ENCODE measurements around the gene KRTAP1-3. TPM values are rescaled to one million over a fixed set of nuclear protein-coding genes. Genes with fewer than 3 reads are reported as not detected.
"Not testable (repeated sequence)": the region's sequence is repeated elsewhere in the genome, so short reads cannot be mapped to it uniquely, and the experiment has no call there.

The KRTAP1-3 gene
- total RNA-seq, 3 donors from 2014 or later = not detected

GRCh38 chr17:41004397-41004796, 30.3 kb downstream of the KRTAP1-3 start:
- H3K27me3 ChIP-seq = no peaks in the 10 kb centered on the region
- H3K36me3 ChIP-seq = no peaks in the 10 kb centered on the region
- no peak overlapping the region for H3K27ac ChIP-seq
- intact Hi-C loops (cut with DNase I; ENCODE audit: low total_unique reads) = no loop called here
- H3K9me3 ChIP-seq = no peaks in the 10 kb centered on the region
- DNase-seq (ENCODE audit: low spot score in 2 of 2) = no peak
- TF ChIP-seq POLR2AphosphoS5 (IDR thresholded peaks at IDR 0.05) (no peak), CTCF (IDR thresholded peaks at IDR 0.05) (no peak), POLR2A (IDR thresholded peaks at IDR 0.05) (no peak)
- no peaks in the 10 kb centered on the region for H3K4me1 ChIP-seq
- no peak overlapping the region for H3K4me3 ChIP-seq

- no peak overlapping the region for H3K27ac ChIP-seq
- no peaks in the 10 kb centered on the region for H3K27me3 ChIP-seq
- intact Hi-C loops (cut with DNase I; ENCODE audit: low total_unique reads) = no loop called here
- TF ChIP-seq POLR2AphosphoS5 (IDR thresholded peaks at IDR 0.05) = no peak
- no peak for TF ChIP-seq CTCF (IDR thresholded peaks at IDR 0.05)
- no peak for TF ChIP-seq POLR2A (IDR thresholded peaks at IDR 0.05)
- DNase-seq (ENCODE audit: low spot score in 2 of 2) = no peak
- no peaks in the 10 kb centered on the region for H3K4me1 ChIP-seq
- no peaks in the 10 kb centered on the region for H3K9me3 ChIP-seq
- no peak overlapping the region for H3K4me3 ChIP-seq
- H3K36me3 ChIP-seq = no peaks in the 10 kb centered on the region
Measured at GRCh38 chr17:41003926-41004325, 30.7 kb downstream of the KRTAP1-3 start.

- TF ChIP-seq POLR2A (IDR thresholded peaks at IDR 0.05) (no peak), CTCF (IDR thresholded peaks at IDR 0.05) (no peak), POLR2AphosphoS5 (IDR thresholded peaks at IDR 0.05) (no peak)
- no peak for DNase-seq (ENCODE audit: low spot score in 2 of 2)
- Histone ChIP-seq H3K9me3 (no peaks in the 10 kb centered on the region), H3K36me3 (no peaks in the 10 kb centered on the region), H3K27me3 (no peaks in the 10 kb centered on the region), H3K4me3 (no peak overlapping the region), H3K4me1 (no peaks in the 10 kb centered on the region), H3K27ac (no peak overlapping the region)
- intact Hi-C loops (cut with DNase I; ENCODE audit: low total_unique reads) = no loop called here
Measured at GRCh38 chr17:41002814-41003213, 31.9 kb downstream of the KRTAP1-3 start.

DNA sequence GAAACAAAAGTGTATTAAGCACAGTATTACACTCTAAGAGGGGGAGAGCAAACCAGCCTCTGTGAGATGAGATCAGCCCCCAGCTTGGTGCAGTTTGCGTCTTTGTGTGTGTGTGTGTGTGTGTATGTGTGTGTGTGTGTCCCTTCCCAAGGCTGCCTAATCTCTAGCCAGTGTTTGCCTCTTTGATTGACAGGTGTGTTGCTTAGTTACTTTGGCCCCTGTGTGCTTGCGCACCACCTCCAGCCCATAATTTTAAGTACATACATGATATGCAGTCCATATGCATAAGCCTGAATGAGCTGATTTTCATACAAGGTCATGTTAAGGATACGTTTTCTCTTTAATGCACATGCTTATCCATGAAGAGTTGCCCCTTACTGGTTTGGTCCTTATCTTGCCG, 32.9 kb downstream of the KRTAP1-3 start:
- DNase-seq (ENCODE audit: low spot score in 2 of 2) = no peak
- H3K9me3 ChIP-seq = no peaks in the 10 kb centered on the region
- intact Hi-C loops (cut with DNase I; ENCODE audit: low total_unique reads) = no loop called here
- H3K27me3 ChIP-seq = no peaks in the 10 kb centered on the region
- no peaks in the 10 kb centered on the region for H3K36me3 ChIP-seq
- no peaks in the 10 kb centered on the region for H3K4me1 ChIP-seq
- H3K4me3 ChIP-seq = no peak overlapping the region
- no peak overlapping the region for H3K27ac ChIP-seq
- no peak for TF ChIP-seq CTCF (IDR thresholded peaks at IDR 0.05)
- no peak for TF ChIP-seq POLR2A (IDR thresholded peaks at IDR 0.05)
- no peak for TF ChIP-seq POLR2AphosphoS5 (IDR thresholded peaks at IDR 0.05)

- DNase-seq (ENCODE audit: low spot score in 2 of 2); H3K9me3 ChIP-seq; H3K36me3 ChIP-seq; H3K27ac ChIP-seq; H3K4me1 ChIP-seq; H3K4me3 ChIP-seq; H3K27me3 ChIP-seq: not testable (repeated sequence)
- intact Hi-C loops (cut with DNase I; ENCODE audit: low total_unique reads) = loop anchor here (5.0 kb wide), 1 partner anchor 632 kb away; no protein-coding TSS in a partner anchor
Measured at GRCh38 chr17:40999563-40999962, 35.1 kb downstream of the KRTAP1-3 start, which contains the start of gene KRTAP3-2. KRTAP3-2 (minus strand) TSS chr17:40999906; CDS start chr17:40999853, 53 bp downstream.

DNA sequence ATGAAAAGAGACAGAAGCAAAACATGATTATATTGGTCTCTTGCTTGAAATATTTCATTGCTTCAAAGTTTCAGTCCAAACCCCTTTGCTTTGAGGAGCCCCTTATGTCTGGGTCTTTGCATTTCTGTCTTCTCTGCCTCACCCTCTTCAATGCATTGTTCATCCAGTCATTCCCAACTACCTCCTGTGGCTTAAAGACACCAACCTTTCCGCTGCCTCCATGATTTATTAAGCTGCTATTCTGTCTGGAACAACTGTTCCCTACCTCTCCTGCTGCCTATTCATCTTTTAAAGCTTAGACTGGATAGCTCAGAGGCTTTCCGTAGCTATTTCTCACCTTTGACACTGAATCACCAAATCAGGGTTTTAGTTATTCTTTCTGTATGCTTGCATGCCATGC, 37.3 kb downstream of the KRTAP1-3 start:
- Histone ChIP-seq H3K9me3 (no peaks in the 10 kb centered on the region), H3K4me3 (no peak overlapping the region), H3K36me3 (no peaks in the 10 kb centered on the region), H3K4me1 (no peaks in the 10 kb centered on the region), H3K27ac (no peak overlapping the region), H3K27me3 (no peaks in the 10 kb centered on the region)
- TF ChIP-seq POLR2AphosphoS5 (IDR thresholded peaks at IDR 0.05) = no peak
- no peak for TF ChIP-seq CTCF (IDR thresholded peaks at IDR 0.05)
- TF ChIP-seq POLR2A (IDR thresholded peaks at IDR 0.05) = no peak
- DNase-seq (ENCODE audit: low spot score in 2 of 2) = no peak
- intact Hi-C loops (cut with DNase I; ENCODE audit: low total_unique reads) = loop anchor here (5.0 kb wide), 1 partner anchor 630 kb away; no protein-coding TSS in a partner anchor

All from breast epithelium (tissue), 4 donors.